GDM1 (cell line): ENCODE measurements around the gene DCUN1D4.

ENCODE experiments used
- DNase-seq: peaks from one replicate; lab custom pipeline; 2025; lab: John Stamatoyannopoulos, UW

Gene DCUN1D4

DNA sequence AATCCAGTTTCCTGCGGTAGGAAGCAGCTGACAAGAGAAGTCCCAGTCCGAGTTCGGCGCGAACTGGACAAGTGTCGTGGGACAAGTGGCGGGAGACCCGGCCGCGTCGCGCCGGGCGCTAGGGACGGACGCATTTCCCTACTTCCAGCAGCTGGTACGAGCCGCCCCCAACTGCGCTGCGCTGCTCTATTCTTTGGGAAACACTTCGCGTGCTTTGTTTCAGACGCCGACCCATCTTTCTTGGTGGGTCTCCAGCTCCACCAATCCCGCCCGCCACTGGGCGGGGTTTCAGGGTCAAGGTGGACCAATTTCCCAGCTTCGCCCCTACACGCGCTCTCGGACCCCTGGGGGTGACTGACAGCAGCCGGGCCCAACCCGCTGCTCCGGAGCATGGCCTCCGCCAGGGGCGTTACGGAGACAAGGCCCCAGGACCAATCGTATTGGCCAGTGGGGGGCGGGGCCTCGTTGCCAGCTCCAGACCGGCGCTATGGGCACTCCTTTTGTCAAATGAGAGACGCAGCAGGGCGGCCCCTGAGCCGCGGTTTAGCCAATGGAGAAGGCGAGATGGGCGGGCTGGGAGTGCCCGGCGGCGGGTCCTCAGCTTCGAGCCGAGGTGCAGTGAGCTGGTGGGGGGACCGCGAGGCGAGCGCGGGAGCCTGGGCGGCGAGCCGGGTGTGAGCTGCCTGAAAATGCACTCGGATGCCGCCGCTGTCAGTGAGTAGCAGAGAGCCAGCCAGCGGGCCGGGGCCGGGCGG is at the start of gene DCUN1D4:
Gene DCUN1D4, plus strand, starts transcription at position 600 of the 755 bp plus-strand sequence. Its CDS starts 90 bp downstream, at position 690.
- DNase-seq: peak; percentile 99

DNA sequence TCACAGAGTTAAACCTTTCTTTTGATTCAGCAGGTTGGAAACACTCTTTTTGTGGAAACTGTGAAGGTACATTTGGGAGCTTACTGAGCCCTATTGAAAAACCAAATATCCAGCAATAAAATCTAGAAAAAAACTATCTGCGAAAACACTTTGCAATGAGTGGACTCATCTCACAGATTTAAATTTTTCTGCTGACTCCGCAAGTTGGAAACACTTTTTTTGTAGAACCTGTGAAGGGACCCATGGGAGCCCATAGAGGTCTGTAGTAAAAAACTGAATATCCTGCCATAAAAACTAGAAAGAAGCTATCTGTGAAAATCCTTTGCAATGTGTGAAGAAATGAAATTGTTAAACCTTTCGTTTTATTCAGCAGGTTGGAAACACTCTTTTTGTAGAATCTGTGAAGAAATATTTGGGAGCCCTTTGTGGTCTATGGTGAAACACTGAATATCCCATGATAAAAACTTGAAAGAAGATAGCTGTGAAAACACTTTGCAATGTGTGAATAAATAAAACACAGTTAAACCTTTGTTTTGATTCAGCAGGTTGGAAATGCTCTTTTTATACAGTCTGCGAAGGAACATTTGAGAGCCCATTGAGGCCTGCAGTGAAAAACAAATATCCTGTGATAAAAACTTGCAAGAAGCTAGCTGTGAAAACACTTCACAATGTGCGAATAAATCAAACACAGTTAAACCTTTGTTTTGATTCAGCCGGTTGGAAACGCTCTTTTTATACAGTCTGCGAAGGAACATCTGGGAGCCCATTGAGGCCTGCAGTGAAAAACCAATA is 22.3 kb upstream of the DCUN1D4 start:
- no peak for DNase-seq

DNA sequence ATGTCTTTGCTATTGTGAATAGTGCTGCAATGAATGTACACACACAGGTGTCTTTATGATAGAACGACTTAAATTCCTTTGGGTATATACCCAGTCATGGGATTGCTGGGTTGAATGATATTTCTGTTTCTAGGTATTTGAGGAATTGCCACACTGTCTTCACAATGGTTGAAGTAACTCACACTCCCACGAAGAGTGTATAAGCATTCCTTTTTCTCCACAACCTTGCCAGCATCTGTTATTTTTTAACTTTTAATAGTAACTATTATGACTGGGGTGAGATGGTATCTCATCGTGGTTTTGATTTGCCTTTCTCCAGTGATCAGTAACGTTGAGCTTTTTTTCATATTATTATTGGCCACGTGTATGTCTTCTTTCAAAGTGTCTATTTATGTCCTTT is 17.6 kb upstream of the DCUN1D4 start:
- no peak for DNase-seq

DNA sequence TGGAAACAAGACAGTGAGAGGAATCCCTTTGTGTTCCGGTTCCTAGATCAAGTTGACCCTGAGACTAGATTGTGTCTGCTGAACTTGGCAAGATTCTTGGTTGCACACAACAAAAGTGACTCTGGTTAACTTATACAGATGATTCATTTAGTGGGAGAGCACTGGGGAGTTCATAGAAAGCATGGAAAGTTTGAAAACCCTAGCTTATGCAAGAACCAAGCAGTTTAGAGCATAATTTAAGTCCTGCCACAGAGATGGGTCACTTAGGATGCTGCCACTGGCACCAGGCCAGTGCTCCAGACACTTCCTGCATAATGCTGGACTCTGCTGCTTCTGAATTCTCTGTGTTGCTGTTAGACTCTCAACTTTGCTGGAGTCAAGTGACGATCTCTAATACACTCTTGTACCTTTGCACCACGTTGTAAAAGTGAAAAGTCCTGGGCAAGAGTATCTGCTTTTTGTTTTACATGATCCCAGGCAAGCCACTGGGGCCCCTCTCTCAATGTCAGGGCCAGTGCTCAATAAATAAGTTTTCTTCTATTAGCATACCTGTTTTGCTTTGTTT is 12.7 kb upstream of the DCUN1D4 start:
- DNase-seq: no peak

DNA sequence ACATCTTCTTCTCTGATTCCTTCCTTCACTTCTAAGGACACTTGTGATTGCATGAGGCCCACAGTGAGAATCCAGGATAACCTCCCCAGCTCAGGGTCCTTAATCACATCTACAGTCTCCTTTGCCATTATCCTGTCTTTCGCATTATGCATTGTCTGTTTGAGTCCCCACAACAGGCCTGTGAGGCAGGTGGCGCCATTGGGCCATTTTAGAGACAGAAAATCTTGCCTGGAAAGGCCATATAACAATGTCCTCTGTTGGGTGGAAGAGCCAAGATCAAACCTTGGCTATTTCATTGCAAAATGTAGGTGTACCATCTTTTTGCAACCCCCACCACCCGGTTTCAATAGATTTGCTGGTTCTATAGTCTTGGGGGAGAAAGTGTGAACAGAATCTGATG is 11.8 kb upstream of the DCUN1D4 start:
- no peak for DNase-seq

DNA sequence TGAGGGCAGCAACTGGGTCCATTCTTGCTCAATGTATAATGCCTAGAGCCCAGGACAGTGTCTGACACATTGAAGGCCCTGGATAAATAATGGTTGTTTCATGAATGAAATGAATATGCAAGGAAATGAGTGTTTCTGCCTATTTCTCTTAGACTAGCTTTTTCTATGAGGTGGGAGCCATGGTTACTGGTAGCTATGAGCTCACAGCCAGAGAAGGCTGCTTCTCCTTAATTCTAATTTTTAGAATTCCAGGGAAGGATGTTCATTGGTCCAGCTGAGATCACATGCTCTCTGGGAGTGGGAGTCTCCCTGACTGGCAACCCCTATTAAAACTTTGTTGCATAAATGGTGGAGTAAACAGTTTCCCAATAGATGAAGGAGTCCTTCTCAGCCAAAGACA is 9.7 kb upstream of the DCUN1D4 start:
- no peak for DNase-seq

DNA sequence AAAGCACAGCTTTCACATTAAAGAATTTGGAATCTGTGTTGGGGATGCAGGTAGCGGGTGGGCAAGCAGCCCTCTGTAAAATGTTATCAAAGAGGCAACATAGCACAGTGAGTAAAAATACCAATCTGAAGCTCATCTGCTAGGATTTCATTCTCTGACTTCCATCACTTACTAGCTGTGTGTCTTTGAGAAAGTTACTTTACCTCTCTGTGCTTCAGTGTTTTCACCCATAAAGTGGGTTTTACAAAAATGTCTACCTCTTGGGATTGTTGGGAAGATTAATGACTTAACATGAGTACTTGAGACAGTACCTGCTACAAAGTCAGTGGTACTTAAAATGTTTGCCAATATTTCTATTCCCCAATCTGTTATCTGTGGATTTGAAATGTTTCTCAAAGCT is 7.9 kb upstream of the DCUN1D4 start:
- DNase-seq: no peak

DNA sequence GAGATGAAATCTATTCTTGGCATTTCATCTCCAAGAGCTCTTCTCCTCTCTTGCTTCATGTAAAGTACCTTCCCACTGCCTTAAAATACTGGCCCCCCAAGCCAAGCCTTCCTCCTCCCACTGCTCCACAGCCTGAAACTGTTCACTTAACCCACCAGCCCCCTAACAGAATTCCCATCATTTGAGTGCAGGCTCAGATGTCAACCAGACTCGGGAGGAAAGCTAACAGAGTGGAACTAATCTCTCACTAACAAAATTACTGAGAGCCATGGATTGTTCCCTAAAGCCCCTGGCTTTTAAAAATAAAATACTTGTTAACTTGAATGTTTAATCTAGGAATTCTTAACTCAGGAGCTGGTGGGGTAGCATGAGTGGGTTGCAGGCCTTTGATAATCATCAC is 7.1 kb upstream of the DCUN1D4 start:
- no peak for DNase-seq

DNA sequence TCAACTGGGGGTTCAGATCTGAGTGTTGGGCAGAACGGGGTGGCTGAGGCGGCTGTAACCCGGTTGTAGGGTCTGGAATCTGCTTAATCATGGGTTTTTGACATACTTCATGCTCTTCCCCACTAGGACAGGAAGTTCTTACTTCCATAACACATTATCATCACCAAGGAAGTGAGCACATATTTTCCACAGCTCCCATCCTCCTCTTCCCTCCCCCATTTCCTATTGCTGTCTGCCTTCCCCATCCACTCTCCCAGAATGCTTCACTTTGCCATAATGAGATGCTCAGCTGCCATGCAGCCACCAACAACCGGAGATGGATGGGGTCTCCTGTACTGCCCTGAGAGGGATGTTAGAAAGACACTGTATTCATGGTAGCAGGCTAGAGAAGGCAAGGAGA is 6.4 kb upstream of the DCUN1D4 start:
- DNase-seq: no peak

DNA sequence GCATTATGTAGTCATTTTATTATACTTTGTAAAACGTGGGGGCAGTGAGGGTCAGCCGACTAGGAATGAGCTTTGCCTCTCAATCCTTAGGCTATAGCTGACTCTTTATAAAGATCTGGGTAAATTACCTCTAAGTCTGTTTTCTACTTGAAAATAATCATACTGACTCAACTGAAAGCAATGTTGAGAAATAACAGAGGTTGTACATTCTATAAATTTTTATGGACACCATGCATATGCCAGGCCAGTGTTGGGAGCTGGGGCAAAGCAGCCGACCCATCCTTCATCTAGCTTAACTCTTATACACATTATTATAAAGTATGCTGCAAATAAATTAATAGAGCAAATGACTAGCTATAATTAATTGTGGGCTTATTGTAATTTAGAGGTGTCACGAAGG is 2.2 kb upstream of the DCUN1D4 start:
- no peak for DNase-seq

DNA sequence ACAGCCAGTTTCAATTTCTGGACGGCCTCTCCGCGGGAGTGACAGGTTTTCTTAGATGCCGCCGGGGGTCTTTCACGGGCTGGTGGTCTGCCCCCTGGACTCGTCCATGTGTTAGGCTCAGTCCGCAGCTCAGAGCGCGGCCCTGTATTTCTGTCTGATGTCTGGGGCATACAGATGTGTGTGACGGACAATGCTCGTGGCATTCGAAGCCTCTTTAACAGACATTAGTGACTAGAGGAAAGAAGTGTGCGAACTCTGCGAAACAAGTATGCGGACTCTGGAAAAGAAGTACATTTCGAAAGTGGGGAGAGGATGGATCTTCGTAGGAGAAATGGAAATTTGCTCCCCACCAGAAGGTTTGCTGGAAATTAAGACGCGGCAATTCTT is 793 bp upstream of the DCUN1D4 start:
- no peak for DNase-seq

DNA sequence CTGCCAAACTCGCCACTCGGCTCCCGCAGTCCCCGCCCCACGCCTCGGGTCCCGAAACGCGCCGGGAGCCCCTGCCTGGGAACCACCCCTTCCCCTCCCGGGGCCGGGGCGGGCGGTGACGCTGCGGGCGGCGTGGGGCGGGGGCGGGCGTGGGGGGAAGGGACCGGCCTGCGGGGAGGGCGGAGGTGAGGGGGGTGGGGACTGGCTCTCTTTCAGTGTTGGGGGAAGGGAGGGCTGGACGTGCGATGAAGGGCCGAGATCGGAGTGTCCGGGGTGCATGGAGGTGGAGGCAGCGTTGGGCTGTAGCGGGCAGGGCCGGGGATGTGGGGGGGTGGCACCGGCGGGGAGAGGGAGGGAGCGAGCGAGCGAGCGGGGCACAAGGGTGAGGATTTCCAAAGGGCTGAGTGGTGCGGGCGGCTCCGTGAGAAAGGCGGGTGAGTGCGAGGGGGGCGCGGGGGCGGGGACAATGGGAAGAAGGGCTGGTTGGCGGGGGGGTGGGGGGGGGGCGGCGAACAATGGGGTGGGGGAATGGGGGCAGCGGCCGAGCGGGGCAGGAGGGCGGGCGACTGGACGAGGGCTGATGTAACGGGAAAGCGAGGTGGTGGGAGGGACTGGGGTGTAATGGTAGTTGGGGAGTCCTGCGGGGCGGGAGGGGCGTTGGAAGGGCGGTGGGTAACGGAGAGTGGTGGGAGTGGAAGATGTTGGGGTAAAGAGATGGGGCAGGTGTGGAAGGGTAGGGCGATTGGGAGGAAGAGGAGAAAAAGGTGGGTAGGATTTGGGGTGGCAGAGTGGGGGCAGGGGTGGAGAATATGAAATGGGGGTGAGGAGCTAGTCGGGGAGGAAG is 578 bp downstream of the DCUN1D4 start:
- peak; percentile 46 for DNase-seq

DNA sequence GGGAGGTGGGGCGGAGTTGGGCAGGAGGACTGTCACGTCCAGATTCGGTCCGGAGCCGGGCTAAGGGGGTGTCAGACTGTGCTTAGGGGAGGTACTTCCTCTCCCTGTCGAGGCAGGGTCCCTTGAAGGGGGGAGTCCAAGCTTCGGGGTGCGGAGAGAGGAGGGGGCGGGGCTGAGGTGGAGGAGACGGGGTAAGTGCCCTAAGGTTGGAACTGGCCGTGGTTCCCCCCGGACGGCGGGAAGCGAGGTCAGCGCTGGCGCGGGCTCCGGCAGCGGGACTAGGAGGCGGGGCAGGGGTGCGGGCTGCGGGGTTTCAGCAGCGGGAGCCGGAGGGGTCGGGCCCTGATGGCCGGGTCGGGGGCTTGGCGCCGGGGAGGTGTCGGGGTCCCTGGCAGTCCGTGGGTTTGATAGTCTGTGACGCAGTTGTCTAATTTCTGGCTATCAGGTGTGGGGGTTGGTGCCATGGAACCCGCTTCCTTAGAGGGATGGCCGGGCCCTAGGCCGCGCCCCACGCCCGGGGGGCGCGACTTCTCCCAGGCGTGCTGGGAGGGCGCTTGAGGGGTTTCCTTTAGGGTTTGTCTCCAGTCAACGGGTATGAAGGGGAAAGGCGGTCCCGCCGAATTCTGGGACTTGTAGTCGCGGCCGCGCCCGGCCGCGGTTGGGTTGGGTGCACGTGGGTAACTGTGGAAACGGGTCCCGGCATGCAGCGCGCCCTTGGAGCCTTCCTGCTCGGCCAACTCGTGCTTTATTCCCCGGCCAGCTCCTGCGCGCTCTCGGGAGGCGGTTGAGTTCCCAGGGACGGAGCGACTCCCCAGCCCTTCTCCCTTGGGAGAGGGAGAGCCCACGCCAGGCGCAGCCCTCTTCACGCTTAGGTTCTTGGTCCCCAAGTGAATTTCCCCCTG is 1.5 kb downstream of the DCUN1D4 start:
- DNase-seq: peak; percentile 92

DNA sequence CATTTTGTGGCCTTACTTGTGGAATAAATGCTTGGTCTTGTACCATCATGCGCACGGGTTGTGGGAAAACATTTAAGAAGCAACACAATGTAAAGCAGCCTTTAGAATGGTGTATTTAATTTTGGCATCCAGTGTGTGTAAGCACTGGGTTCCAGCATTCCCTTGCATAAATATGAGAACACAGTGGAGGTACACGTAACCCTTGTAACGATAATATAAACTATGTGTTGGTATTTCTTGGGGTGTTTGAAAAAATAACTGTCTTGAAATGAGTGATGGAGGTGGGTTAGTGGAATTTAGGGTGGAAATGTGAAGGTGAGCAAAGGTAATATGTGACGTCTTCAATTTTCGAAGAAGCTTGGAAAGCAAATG is 2.1 kb downstream of the DCUN1D4 start:
- DNase-seq: no peak

DNA sequence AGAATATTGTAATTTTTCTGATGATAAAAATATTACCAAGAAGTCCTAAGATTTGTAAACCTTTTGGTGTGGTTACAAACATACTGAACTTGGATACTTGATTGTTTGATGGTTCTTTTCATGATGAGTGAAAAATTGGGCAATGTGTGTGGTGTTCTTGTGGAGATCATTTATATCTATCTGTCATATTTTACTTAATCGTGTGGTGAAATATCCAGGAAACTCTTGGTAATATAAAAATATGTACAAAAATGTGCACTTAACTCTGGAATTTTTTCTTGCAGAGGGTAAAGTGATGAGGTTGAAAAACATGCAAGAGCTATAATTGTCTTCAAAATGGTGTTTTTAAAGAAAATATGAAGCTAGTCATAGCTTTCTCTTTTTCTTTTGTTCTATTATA is 2.8 kb downstream of the DCUN1D4 start:
- DNase-seq: no peak

DNA sequence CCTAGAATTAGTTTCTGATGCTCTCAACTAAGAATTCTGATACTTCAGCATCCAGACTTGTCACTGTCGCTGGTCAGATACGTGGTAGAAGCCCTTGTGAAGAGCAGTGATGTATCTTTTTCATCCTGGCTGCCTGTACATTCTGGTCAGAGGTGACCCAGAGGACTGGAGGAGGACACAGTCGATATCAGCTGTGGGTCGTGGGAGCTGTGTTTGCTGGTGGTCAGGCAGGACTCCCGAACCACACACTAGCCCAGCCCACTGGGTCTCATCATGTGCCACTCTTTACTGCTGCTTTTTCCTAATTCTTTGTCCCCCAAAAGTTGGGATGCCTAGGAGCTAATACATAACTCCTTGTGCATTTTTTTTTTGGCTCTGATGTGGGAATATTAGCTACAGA is 6.5 kb downstream of the DCUN1D4 start:
- no peak for DNase-seq

DNA sequence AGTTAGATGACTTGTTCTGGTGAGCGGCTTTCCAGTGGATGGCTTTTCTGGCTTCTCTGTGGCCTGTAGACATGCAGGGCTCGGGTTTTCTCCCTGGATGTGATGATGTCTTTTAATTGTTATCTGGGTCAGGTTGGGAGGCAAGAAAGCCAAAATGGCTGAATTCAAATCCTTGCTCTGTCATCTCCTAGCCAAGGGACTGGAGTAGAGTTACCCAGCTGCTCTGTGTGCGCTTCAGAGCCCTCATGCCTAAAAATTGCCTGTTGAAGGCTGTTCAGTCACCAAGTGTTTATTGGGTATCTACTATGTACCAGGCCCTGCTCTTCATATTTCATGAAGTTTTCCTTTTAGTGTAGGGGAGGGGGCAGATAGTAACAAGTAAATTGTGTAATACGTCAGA is 7.3 kb downstream of the DCUN1D4 start:
- DNase-seq: no peak

DNA sequence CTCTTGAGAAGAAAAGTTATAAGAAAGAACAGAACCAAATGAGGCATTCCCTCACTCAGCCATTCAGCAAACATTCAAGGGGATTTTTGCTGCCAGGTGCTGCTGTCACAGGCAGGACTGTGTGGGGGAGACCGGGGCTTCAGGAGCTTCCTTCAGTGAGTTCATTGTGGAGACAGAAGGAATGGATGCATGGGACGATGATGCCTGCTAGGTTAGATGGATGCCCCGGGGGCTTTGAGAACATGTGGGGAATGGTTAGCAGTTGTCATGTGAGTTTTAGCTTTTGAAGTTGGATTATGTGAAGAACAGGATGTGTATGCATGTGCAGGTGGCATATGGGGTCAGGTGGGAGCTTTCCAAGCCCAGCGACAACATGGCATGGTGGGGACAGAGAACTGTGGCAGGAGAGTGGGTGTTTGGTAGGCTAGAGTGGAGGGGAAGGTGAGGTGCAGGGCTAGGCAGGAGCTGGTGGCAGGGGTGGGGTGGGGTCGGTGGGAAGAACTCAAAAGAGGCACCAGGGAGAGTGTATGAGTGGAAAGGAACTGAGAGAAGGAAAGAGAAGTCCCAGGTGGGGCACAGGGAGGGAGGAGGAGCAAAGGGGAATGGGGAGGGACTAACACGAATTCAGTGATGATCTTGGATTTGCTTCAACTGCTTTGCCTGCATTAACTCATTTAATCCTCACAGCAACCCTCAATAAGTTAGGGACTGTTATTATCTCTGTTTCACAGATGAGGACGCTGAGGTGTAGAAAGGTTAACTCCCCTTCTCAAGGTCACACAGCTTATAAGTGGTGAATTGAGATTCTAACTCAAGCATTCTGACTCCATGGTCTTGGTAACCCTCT is 8.4 kb downstream of the DCUN1D4 start:
- DNase-seq: no peak

DNA sequence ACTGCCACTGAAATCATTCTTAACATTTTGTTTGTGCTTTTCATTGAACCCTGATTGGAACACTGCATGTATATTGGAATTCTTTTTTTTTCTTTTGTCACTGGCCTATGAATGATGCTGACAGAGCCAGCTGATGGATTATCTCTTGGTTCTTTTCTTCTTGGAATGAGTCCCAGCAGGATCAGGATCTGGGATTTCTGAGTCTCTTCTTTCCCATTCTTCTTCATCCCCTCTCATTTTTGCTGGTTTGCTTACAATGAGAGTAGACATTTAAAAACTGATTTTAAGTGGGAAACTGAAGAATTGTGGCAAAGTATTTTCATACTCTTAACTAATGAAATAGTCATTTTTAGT is 9.0 kb downstream of the DCUN1D4 start:
- DNase-seq: no peak

DNA sequence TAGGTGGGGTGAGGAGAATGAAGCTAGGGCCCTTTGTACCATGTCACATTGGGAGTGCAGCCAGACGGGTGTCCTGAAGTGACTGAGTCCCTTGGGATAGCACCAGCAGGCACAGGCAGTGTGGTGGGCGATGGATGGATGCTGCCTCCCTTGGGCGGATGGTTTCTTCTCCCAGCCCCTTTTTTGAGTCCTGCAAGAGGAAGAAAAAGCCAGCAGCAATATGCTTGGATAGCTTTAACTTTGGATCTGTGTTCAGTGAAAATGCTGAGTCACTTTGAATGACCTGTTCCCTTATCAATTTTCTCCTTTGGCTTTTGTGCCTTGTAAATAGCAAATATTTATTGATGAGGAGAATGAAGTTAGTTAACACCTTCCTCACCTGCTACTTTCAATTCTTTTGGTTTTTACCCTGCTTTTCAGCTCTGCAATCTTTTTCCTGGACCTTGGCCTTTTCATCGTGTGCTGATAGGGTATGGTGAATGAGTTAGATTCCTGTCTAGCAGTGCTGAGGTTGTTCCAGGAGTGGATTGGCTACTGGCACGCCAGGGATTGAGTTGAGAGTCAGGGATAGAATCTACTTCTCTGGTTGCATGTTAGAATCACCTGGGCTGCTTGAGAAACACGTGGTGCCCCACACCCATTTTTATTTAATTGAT is 10.2 kb downstream of the DCUN1D4 start:
- no peak for DNase-seq
